MM.1S (cell line): ENCODE data around the gene DAG1.

Source experiments
- CTCF ChIP-seq: fragments of 300-600 bp; sonication (generic); IDR thresholded peaks from 2 replicates; pipeline ENCODE4 v1.5.1; 2016; ENCODE audit warnings: antibody characterized with exemption, low read length, mixed read lengths
- EZH2 ChIP-seq: fragments of 300-600 bp; sonication (generic); optimal IDR thresholded peaks from 2 replicates; pipeline ENCODE3; 2017; ENCODE audit warnings: low read depth, mild to moderate bottlenecking, antibody characterized with exemption, low read length, mixed read lengths
- EZH2phosphoT487 ChIP-seq: fragments of 300-600 bp; sonication (generic); IDR thresholded peaks from 2 replicates; pipeline ENCODE4 v1.6.1; 2018; ENCODE audit warnings: antibody characterized with exemption, low read length

GRCh38 chr3:49533786-49534519, 63.9 kb downstream of the DAG1 start:
- no peak for TF ChIP-seq CTCF
- TF ChIP-seq EZH2, result no peak
- no peak for TF ChIP-seq EZH2phosphoT487
